Tibial nerve (tissue), 4 donors: ENCODE data around the gene KIAA1217.

Experiments
- CTCF ChIP-seq, 5 experiments: fragments of 200-600 bp in 3 of 5; fragments of 450-650 bp in 2 of 5; sonication (generic) in 3 of 5; IDR thresholded peaks; one replicate each; pipeline ENCODE4 v1.5.1; 2016 to 2019; ENCODE audit warnings: antibody characterized with exemption in 5 of 5, mild to moderate bottlenecking in 3 of 5, moderate library complexity in 2 of 5
- EP300 ChIP-seq, 2 donors: sonication (generic); formaldehyde crosslinking; IDR thresholded peaks; one replicate each; pipeline ENCODE4 v1.6.1; 2017; ENCODE audit warnings: antibody characterized with exemption in 2 of 2, mild to moderate bottlenecking in 1 of 2
- POLR2A ChIP-seq, 2 donors: fragments of 450-650 bp; IDR thresholded peaks; one replicate each; pipeline ENCODE4 v1.6.1; 2017; ENCODE audit warnings: antibody characterized with exemption in 2 of 2, mild to moderate bottlenecking in 2 of 2, moderate library complexity in 2 of 2

GRCh38 chr10:24205821-24206220, 3.1 kb upstream of the KIAA1217 start:
- TF ChIP-seq CTCF (IDR thresholded peaks at IDR 0.05) = no peak
- TF ChIP-seq POLR2A (IDR thresholded peaks at IDR 0.05) = no peak
- TF ChIP-seq EP300 (IDR thresholded peaks at IDR 0.05) = no peak
